ENCODE data around the gene MUCL3. TPM values are rescaled to one million over a fixed set of nuclear protein-coding genes. Genes with fewer than 3 reads are reported as not detected.

The MUCL3 gene
- total RNA-seq, 1 experiment from 2014 or later, result 0.15 TPM

GRCh38 chr6:30955367-30956042, 14.7 kb downstream of the MUCL3 start (continued):
- TF ChIP-seq REST (IDR thresholded peaks at IDR 0.05; ENCODE audit: low read depth) (no peak), SIN3A (IDR thresholded peaks at IDR 0.05; ENCODE audit: low read depth) (no peak), SRF (IDR thresholded peaks at IDR 0.05; ENCODE audit: low read depth) (no peak), POLR2A (IDR thresholded peaks at IDR 0.05; ENCODE audit: borderline replicate concordance, extremely low read depth, insufficient read depth, insufficient read length) (no peak), FOSL1 (IDR thresholded peaks at IDR 0.05; ENCODE audit: low read depth) (no peak), EGR1 (IDR thresholded peaks at IDR 0.05; ENCODE audit: low read depth) (no peak), ATF3 (IDR thresholded peaks at IDR 0.05) (no peak), TCF7L2 (IDR thresholded peaks at IDR 0.05; ENCODE audit: borderline replicate concordance, extremely low read depth, insufficient read depth, insufficient read length) (no peak), CEBPB (IDR thresholded peaks at IDR 0.05; ENCODE audit: low read depth) (no peak), JUND (IDR thresholded peaks at IDR 0.05) (no peak), ZFX (IDR thresholded peaks at IDR 0.05) (no peak)

GRCh38 chr6:30957716-30958115, 16.9 kb downstream of the MUCL3 start:
- H3K79me2 ChIP-seq (ENCODE audit: insufficient read depth, low read length), result no peaks in the 10 kb centered on the region
- H3K4me2 ChIP-seq (ENCODE audit: low read length), result no peak overlapping the region
- H3K4me1 ChIP-seq (ENCODE audit: control insufficient read depth in 1 of 2, insufficient read depth in 2 of 2, low read length in 2 of 2), result no peaks in the 10 kb centered on the region; a peak in 1 of 4 replicates
- H3K27me3 ChIP-seq (ENCODE audit: insufficient read depth, low read length), result no peaks in the 10 kb centered on the region
- no peaks in the 10 kb centered on the region for H3K36me3 ChIP-seq (ENCODE audit: control insufficient read depth in 1 of 2, insufficient read depth in 2 of 2, low read length in 2 of 2)
- intact Hi-C loops (cut with micrococcal nuclease), result no loop called here
- no peak overlapping the region for H3K9ac ChIP-seq (ENCODE audit: low read length)
- ATAC-seq (no peak), DNase-seq (ENCODE audit: low read depth, low spot score) (no peak)
- CTCF ChIA-PET, result interaction anchor here (1.6 kb wide), 1 partner anchor 15 kb away, joined by 4 read pairs; no protein-coding TSS in a partner anchor
- RAD21 ChIA-PET (ENCODE audit: low non-redundant PET in 1 of 2, low total read pairs in 2 of 2, uncharacterized antibody in 2 of 2, unreplicated experiment in 2 of 2), result no interaction called here
- no peaks in the 10 kb centered on the region for H4K20me1 ChIP-seq (ENCODE audit: insufficient read depth)
- POLR2A ChIA-PET, result no interaction called here
- no peak for TF ChIP-seq ATF3 (IDR thresholded peaks at IDR 0.05)
- TF ChIP-seq CEBPB (IDR thresholded peaks at IDR 0.05; ENCODE audit: low read depth), result no peak
- no peak for TF ChIP-seq CBX3 (IDR thresholded peaks at IDR 0.05; ENCODE audit: low read depth)
- no peak for TF ChIP-seq REST (IDR thresholded peaks at IDR 0.05; ENCODE audit: low read depth)
- TF ChIP-seq TCF7L2 (IDR thresholded peaks at IDR 0.05; ENCODE audit: borderline replicate concordance, extremely low read depth, insufficient read depth, insufficient read length), result no peak
- TF ChIP-seq EGR1 (IDR thresholded peaks at IDR 0.05; ENCODE audit: low read depth), result no peak
- no peak for TF ChIP-seq CTCF (IDR thresholded peaks at IDR 0.05 in 2 of 3, conservative IDR thresholded peaks at IDR 0.05 in 1 of 3; ENCODE audit: borderline replicate concordance in 1 of 3, insufficient read depth in 1 of 3, low read depth in 2 of 3, low read length in 2 of 3)
- TF ChIP-seq SP1 (IDR thresholded peaks at IDR 0.05; ENCODE audit: low read depth), result no peak
- no peak for TF ChIP-seq EZH2 (IDR thresholded peaks at IDR 0.05)
- H3K4me3 ChIP-seq (replicated peaks in 1 of 2; ENCODE audit: low read depth in 1 of 2, low read length in 2 of 2), result no peak overlapping the region
- no peaks in the 10 kb centered on the region for H3K9me3 ChIP-seq (ENCODE audit: control insufficient read depth in 1 of 2, insufficient read depth in 1 of 2, low read depth in 1 of 2, low read length in 2 of 2)
- no peak overlapping the region for H3K27ac ChIP-seq (ENCODE audit: low read depth, low read length)
- no peaks in the 10 kb centered on the region for H3K9me2 ChIP-seq (ENCODE audit: insufficient read depth)
- H2AFZ ChIP-seq (ENCODE audit: low read depth, low read length, poor library complexity, severe bottlenecking), result no peak overlapping the region
- no TSS peak for BruUV-seq (replicated peaks)
